ENCODE results near the gene CAD. TPM values are rescaled to one million over a fixed set of nuclear protein-coding genes. Genes with fewer than 3 reads are reported as not detected.

Gene CAD
- total RNA-seq, 1 experiment from 2014 or later: 114 TPM

DNA sequence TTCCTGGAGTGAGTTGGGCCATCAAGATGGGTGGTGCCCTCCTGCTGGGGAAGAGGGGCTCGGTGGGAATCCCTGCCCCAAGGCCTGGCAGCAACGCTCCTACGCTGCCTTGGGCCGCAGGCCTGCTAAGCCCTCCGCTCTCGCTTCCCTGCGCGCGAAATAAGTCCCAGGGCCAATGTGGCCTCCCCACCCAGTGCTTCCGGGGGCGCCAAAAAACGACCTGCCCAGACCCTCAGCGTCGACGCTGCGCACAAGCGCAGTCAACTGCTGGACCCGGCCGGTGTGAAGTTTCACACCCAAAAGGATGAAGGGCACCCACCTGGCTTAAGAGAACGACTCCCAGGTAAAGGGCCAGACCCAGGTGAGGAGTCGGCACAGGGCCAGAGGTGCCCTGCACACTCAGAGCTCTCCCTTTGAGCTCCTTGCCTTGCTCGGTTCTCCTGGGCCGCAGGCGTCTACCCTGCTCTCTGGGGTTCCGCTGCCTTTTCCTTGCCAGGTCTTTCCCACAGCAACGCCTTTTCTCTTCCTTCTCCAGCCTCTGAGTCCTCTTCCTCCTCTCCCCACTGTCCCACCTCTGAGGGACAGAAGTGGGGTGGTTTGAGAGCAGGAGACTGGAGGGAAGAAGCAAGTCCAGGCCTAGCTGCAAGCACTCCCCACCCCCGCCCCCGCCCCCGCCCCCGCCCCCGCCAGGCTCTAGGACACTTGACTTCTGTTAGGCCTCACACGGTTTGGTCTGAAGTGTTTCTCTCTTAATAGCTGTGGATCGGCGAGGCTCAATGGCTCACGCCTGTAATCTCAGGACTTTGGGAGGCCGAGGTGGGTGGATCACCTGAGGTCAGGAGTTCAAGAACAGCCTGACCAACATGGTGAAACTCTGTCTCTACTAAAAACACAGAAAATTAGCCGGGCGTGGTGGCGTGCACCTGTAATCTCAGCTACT is 58.3 kb downstream of the CAD start, which contains the start of gene DNAJC5G (continued):
- TF ChIP-seq, protein P1, sequence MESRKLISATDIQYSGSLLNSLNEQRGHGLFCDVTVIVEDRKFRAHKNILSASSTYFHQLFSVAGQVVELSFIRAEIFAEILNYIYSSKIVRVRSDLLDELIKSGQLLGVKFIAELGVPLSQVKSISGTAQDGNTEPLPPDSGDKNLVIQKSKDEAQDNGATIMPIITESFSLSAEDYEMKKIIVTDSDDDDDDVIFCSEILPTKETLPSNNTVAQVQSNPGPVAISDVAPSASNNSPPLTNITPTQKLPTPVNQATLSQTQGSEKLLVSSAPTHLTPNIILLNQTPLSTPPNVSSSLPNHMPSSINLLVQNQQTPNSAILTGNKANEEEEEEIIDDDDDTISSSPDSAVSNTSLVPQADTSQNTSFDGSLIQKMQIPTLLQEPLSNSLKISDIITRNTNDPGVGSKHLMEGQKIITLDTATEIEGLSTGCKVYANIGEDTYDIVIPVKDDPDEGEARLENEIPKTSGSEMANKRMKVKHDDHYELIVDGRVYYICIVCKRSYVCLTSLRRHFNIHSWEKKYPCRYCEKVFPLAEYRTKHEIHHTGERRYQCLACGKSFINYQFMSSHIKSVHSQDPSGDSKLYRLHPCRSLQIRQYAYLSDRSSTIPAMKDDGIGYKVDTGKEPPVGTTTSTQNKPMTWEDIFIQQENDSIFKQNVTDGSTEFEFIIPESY (IDR thresholded peaks at IDR 0.05; ENCODE audit: extremely low read depth, insufficient replicate concordance, low read length): no peak
- TF ChIP-seq SRF (IDR thresholded peaks at IDR 0.05; ENCODE audit: low read depth) (no peak), YY1 (IDR thresholded peaks at IDR 0.05; ENCODE audit: extremely low read depth, insufficient replicate concordance, low read depth, low read length) (no peak), EZH2phosphoT487 (IDR thresholded peaks at IDR 0.05; ENCODE audit: borderline replicate concordance) (no peak), SIN3A (IDR thresholded peaks at IDR 0.05; ENCODE audit: low read depth) (no peak), EGR1 (IDR thresholded peaks at IDR 0.05; ENCODE audit: low read depth) (no peak)
- TF ChIP-seq, protein P2, sequence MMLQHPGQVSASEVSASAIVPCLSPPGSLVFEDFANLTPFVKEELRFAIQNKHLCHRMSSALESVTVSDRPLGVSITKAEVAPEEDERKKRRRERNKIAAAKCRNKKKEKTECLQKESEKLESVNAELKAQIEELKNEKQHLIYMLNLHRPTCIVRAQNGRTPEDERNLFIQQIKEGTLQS (IDR thresholded peaks at IDR 0.05): no peak

DNA sequence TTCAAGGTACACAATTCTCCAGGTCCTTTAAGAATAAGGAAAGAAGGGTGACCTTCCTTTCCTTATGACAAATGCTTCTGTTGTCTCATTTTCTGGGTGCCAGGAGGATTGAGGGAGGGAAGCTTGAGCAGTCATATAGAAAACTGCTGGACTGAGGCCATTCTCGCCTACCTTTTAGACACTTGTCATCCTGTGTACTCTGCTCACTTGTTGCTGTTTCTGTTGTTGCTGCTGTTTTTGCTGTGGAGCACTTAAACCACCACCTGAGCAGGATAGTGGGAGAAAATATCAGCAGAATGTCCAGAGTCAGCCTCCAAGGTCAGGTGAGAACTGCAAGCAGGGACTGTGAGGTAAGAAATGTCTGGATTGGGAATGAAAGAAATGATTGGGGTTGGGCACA is 60.8 kb downstream of the CAD start:
- Histone ChIP-seq H3K27me3 (ENCODE audit: insufficient read depth, low read length) (no peaks in the 10 kb centered on the region), H3K27ac (ENCODE audit: low read depth, low read length) (no peak overlapping the region), H3K4me2 (ENCODE audit: low read length) (no peak overlapping the region), H3K9me3 (ENCODE audit: control insufficient read depth in 1 of 2, insufficient read depth in 1 of 2, low read depth in 1 of 2, low read length in 2 of 2) (no peaks in the 10 kb centered on the region), H3K4me3 (replicated peaks in 1 of 2; ENCODE audit: low read depth in 1 of 2, low read length in 2 of 2) (no peak overlapping the region), H3K9ac (ENCODE audit: low read length) (no peak overlapping the region), H3K4me1 (ENCODE audit: control insufficient read depth in 1 of 2, insufficient read depth in 2 of 2, low read length in 2 of 2) (peaks cover 2 to 24% of the 10 kb centered on the region in 2 experiments; a peak in 3 of 4 replicates), H2AFZ (ENCODE audit: low read depth, low read length, poor library complexity, severe bottlenecking) (no peak overlapping the region), H3K36me3 (ENCODE audit: control insufficient read depth in 1 of 2, insufficient read depth in 2 of 2, low read length in 2 of 2) (no peaks in the 10 kb centered on the region), H3K79me2 (ENCODE audit: insufficient read depth, low read length) (no peaks in the 10 kb centered on the region), H3K9me2 (ENCODE audit: insufficient read depth) (no peaks in the 10 kb centered on the region), H4K20me1 (ENCODE audit: insufficient read depth) (no peaks in the 10 kb centered on the region)
- POLR2A ChIA-PET: no interaction called here
- TF ChIP-seq POLR2A (IDR thresholded peaks at IDR 0.05; ENCODE audit: borderline replicate concordance, extremely low read depth, insufficient read depth, insufficient read length) (no peak), TCF7L2 (IDR thresholded peaks at IDR 0.05; ENCODE audit: borderline replicate concordance, extremely low read depth, insufficient read depth, insufficient read length) (no peak), POLR2AphosphoS5 (IDR thresholded peaks at IDR 0.05; ENCODE audit: low read depth, low read length) (no peak)
- BruUV-seq (replicated peaks): no TSS peak
- CTCF ChIA-PET: interaction anchor here (5.6 kb wide), 1 partner anchor 14 kb away, joined by 50 read pairs; no protein-coding TSS in a partner anchor
- no peak for DNase-seq (ENCODE audit: low read depth, low spot score)
- RAD21 ChIA-PET (ENCODE audit: low non-redundant PET in 1 of 2, low total read pairs in 2 of 2, uncharacterized antibody in 2 of 2, unreplicated experiment in 2 of 2): no interaction called here
- intact Hi-C loops (cut with micrococcal nuclease): no loop called here
- ATAC-seq: no peak

Measured in HCT116 (cell line).